Mesothelial cell of epicardium (in vitro differentiated cells): Measurements from ENCODE around the gene GM2A. TPM values are rescaled to one million over a fixed set of nuclear protein-coding genes. Genes with fewer than 3 reads are reported as not detected.
A peak's percentile ranks its signal among the peaks of the same experiment; 100 is the strongest.

Experiments used
- DNase-seq, 2 experiments: peaks; one replicate each; pipeline ENCODE4 v3.0.0; 2021; ENCODE audit warnings: low spot score in 2 of 2; ENCODE audit not compliant: unreplicated experiment in 2 of 2
- H3K27ac Mint-ChIP-seq: 2 replicates; pipeline ENCODE4 v1.8.0; 2021; ENCODE audit warnings: mixed read lengths
- H3K27me3 Mint-ChIP-seq: 2 replicates; pipeline ENCODE4 v1.8.0; 2021; ENCODE audit warnings: low read depth, mixed read lengths
- H3K36me3 Mint-ChIP-seq: 2 replicates; pipeline ENCODE4 v1.8.0; 2021; ENCODE audit warnings: mixed read lengths
- H3K4me1 Mint-ChIP-seq: 2 replicates; pipeline ENCODE4 v1.8.0; 2021; ENCODE audit warnings: mixed read lengths
- H3K4me3 Mint-ChIP-seq: 2 replicates; pipeline ENCODE4 v1.8.0; 2021; ENCODE audit warnings: mild to moderate bottlenecking, moderate library complexity, mixed read lengths
- H3K9me3 Mint-ChIP-seq: 2 replicates; pipeline ENCODE4 v1.8.0; 2021; ENCODE audit warnings: mixed read lengths
- CTCF ChIP-seq: fragments of 200-600 bp; sonication (generic); IDR thresholded peaks from one replicate; pipeline ENCODE4 v1.5.0; 2021; ENCODE audit warnings: antibody characterized with exemption; ENCODE audit not compliant: unreplicated experiment
- total RNA-seq: library from RNA; stranded (reverse); gene quantifications from 3 replicates; pipeline ENCODE4 v1.2.1, GENCODE V29; 2021

GM2A gene
- total RNA-seq, 1 donor from 2014 or later: 41.8 TPM

GRCh38 chr5:151310932-151311331, 57.9 kb downstream of the GM2A start:
- Mint-ChIP-seq H3K27me3 (peaks cover 3% of the 10 kb centered on the region), H3K4me3 (no peak overlapping the region), H3K27ac (no peak overlapping the region), H3K9me3 (peaks cover 13% of the 10 kb centered on the region), H3K4me1 (peaks cover 1% of the 10 kb centered on the region), H3K36me3 (no peaks in the 10 kb centered on the region)
- DNase-seq: no peak
- TF ChIP-seq CTCF: no peak

- Mint-ChIP-seq H3K4me1 (peaks cover 8% of the 10 kb centered on the region), H3K27ac (no peak overlapping the region), H3K4me3 (no peak overlapping the region), H3K27me3 (peaks cover 2% of the 10 kb centered on the region), H3K36me3 (no peaks in the 10 kb centered on the region), H3K9me3 (peaks cover 13% of the 10 kb centered on the region)
- no peak for DNase-seq
- TF ChIP-seq CTCF: no peak
Observed at GRCh38 chr5:151312756-151313324, 59.9 kb downstream of the GM2A start.

DNA sequence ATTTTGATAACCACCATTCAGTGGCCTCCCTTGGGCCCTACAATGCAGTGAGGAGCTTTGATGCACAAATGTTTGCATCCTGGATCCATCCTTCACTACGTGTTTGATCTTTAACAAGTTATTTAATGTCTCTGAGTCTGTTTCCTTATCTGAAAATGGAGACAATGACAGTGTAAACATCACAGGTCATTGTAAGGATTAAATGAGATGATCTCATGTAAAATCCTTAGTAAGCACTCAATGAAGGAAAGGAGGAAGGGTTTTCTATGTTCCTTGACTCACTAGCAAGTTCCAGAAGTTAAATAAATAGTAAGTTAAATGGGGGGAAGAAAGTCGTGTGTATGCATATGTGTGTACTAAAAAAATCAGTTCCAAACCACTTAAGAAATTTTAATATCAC, 60.4 kb downstream of the GM2A start:
- no peak for DNase-seq
- Mint-ChIP-seq H3K4me3 (no peak overlapping the region), H3K27me3 (peaks cover 2% of the 10 kb centered on the region), H3K9me3 (peaks cover 13% of the 10 kb centered on the region), H3K4me1 (peaks cover 10% of the 10 kb centered on the region), H3K36me3 (no peaks in the 10 kb centered on the region), H3K27ac (no peak overlapping the region)
- no peak for TF ChIP-seq CTCF

DNA sequence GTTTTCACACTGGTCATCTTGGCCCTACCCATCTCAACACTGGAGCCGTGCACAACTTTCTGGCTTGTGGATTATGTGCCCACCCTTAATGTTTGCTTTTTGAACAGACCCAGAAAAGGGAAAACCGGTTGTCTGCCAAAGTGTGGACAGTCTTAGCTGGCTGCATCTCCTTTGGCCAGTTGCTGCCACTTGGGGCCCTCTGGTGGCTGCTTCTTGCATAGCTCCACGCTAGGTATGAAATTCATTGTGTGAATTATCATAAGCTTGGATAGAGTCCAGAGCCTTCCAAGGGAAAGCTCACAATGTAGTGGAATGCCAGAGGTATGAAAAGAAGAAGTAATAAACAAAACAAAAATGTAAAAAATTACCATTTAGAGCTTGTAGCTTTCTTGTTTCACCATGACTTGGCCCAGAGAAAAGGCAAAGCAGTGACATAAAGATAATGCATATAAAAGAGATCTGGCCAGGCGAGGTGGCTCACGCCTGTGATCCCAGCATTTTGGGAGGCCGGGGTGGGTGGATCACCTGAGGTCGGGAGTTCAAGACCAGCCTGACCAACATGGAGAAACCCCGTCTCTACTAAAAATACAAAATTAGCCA, 63.1 kb downstream of the GM2A start:
- peak; percentile 56 to 90 for DNase-seq
- Mint-ChIP-seq H3K27me3 (peaks cover 2% of the 10 kb centered on the region), H3K27ac (peak overlapping the region; percentile 22), H3K36me3 (no peaks in the 10 kb centered on the region), H3K4me3 (no peak overlapping the region), H3K4me1 (peaks cover 18% of the 10 kb centered on the region), H3K9me3 (peaks cover 5% of the 10 kb centered on the region)
- peak; percentile 83 for TF ChIP-seq CTCF

DNA sequence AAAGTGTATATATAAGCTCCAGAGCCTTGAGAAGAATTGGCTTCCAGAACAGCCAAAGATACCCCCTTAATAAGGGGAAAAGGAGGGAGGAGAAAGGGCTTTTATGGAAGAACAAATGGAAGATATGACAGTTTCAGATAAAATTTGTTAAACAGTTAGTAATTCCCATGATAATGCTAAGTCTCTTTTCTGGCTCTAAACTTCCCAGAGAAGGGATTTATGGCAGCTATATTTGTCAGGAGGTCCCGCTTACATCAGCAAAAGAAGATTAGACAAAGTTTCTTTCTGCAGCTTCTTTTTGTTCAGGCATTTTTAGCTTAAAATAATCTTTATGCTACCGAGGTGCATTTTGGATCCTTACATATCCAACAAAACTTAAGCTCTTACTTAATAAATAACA, 64.9 kb downstream of the GM2A start:
- no peaks in the 10 kb centered on the region for H3K36me3 Mint-ChIP-seq
- H3K27ac Mint-ChIP-seq: peak overlapping the region; percentile 9
- no peak for DNase-seq
- no peak for TF ChIP-seq CTCF
- no peak overlapping the region for H3K4me3 Mint-ChIP-seq
- peaks cover 3% of the 10 kb centered on the region for H3K27me3 Mint-ChIP-seq
- H3K4me1 Mint-ChIP-seq: peaks cover 18% of the 10 kb centered on the region
- no peaks in the 10 kb centered on the region for H3K9me3 Mint-ChIP-seq
